Stimulated activated CD4-positive, alpha-beta T cell treated with anti-CD3 and anti-CD28 coated beads, Interleukin-12 subunit alpha, Interleukin-12 subunit beta, amount 100 ng/mL, for 4 hours (primary cell): Measurements from ENCODE around the gene TUBA1B.

Source experiments
- DNase-seq: peaks from one replicate; pipeline ENCODE4 v3.0.0-alpha.2; 2020

TUBA1B gene

DNA sequence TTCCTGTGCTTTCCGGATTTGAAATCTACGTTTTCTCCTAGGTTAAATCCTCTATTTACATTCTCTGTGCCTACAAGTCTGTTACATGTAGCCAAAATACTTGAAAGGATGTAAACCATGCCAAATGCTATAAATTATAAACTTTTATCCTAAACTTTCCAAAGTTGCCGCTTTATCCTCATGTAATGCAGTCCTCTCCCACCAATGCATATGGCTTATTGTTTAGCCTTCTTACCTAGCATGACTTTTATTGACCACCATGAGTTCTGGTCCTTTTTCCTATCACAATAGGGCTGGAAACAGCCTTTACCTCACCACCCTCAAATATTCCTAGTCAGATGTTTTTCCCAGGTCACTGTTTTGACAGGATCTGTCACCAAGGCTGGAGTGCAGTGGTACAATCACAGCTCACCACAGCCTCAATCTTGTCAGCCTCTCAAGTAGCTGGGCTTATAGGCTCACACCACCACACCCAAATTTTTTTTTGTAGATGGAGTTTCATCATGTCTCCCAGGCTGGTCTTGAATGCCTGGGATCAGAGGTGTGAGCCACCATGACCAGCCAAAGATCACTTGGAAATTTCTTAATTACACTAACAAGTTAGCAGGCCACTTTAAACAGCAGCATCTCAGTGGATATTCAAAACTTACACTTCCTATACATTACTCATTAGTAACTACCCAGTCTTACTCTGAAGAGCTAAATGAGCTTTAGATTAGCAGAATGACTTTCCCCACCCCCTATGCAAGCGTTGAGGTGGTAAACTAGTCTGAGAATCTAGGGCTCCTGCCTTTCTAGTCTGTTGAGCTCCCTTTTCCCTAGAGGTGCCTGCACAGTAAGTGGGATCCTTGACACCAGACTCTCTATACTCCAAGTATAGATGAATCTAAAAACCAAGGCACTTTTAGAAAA, 4.1 kb downstream of the TUBA1B start:
- DNase-seq: no peak

DNA sequence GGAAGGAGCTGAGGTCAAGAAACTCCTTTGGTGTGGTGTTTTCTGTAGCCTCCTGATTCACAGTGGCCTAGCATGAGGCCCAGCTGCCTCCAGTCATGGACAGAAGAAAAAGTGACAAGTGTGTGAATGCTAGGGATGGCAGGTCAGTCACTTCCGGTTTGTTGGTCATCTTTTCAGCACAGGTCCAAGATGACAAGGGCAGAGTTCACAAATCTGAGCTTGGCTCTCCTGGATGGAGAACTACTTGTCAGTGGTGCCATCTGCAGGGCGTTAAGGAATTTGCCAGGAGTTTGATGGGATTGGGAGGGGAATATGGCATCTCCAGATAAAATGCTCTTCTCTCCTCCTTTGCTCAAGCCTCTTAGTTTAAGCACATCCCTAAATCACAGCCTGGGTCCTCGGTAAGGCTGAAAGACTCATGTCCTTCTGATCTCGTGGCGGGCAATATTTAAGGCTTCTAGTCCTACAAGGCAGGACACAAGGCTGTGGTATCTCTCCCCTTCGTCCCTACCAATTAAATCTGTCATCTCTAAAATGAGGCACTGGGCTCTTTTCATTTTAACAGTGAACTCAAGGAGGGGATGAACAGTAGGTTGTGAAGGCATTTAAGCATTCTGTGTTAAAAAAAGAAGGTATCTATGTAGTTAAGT, 10.0 kb downstream of the TUBA1B start:
- DNase-seq: no peak

DNA sequence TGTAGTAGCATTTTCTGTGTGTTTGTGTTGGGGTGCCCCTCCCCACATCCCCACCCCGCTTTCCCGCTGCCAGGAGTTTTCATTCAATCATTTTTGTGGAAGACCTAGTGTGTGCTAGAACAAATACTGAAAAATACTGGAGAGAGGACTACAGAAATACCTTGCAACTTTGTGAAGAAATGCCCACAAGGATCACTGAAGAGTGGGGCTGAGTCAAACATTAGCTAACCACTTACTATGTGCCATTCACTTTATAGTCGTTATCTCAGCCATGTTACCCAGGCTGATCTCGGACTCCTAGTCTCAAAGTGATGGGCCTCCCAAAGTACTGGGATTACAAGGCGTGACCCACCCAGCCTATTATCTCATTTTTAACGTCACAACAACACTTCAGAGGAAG, 20.0 kb downstream of the TUBA1B start:
- no peak for DNase-seq

DNA sequence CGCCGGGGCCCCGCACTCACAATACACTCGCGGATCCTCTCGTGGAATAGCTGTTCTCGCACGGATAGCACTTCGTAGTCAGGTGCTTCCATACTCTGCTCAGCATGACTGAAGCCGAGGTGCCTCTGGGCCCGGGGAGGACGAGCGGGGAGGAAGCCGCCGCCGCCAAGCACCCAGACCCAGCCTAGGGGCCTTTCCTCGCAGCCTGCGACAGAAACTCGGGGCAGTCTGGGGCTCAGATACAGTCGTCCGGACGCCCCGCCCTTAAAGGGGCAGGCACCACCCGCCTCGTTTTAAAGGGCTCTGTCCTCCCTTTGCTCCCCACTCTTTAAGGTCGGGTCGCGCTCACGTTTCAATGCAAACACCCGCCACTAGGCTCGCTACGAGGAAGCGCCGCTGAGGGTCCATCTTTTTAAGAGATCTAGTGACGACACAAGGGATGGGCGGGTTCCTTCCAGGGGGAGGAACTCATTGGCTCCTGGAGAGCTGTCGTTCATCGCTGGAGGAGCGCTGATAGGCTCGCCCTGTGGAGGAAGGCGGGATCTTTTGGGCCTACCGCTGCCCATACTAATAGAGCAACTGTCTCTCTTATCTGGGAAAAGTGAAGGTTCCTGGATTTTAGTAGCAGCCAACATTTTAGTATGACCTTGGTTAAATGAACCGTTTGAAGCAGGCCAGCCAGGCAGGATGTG, 20.6 kb downstream of the TUBA1B start, which contains the start of gene LMBR1L:
TSS of gene LMBR1L (minus strand) at position 384 of the 692 bp plus-strand sequence. CDS start at position 92, 292 bp downstream.
- peak; percentile 88 for DNase-seq

DNA sequence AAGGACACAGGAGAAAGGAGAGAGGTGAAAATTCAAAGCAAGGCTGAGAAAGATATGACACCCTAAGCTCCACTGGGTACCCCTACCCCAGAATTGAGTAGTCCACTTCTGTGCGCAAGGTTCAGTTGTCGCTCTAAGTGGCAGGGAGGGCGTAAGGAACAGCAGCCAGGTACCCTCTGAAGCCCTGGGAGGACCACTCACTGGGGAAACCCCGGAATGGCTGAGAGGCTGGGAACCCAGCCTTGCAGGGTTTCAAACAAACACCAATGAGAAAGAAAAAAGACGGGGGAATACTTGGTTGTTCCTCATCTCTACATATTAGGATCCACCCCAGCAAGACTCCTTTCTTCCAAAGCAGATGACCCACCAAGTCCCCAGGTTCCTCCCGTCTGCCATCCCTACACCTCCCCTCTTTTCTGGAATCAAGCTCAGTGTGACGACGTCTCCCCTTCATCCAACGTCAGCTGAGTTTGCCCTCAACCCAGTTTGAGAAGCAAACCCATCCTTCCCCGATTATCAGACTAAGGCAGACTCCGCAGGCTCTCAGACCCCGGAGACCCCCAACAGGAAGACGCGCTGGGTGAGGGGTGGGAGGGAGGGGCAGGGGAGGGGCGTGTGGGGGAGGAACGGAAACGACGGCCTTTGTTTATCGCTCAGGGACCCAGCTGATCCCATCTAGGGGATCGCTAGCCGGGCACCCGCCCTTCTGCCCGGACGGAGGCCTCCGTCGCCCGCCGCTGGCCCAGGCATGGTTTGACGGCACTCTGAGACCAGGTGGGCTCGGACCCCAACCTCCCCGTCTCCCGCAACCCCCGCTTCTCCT, 21.3 kb downstream of the TUBA1B start:
- DNase-seq: no peak

DNA sequence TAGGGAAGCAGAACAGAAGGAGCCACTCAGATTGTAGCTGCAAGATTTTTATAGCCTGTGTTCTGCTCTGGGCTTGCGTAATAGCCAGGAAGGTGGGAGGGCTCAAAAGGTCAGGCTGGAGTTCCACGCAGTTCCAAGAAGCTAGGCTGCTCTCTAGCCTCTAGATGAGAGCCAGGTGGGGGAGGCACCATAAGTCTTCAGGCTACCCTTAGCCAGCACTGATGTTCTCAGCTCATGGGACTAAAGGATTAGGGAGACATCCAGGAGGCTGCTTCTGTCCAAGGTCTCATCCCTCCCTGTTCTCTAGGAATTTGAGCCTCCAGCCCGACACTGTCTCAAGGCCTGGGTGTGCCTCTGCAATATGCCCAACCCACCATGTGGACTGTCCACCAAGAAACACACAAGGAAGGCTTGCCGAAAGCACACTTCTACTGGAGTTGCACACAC, 22.2 kb downstream of the TUBA1B start:
- DNase-seq: no peak

DNA sequence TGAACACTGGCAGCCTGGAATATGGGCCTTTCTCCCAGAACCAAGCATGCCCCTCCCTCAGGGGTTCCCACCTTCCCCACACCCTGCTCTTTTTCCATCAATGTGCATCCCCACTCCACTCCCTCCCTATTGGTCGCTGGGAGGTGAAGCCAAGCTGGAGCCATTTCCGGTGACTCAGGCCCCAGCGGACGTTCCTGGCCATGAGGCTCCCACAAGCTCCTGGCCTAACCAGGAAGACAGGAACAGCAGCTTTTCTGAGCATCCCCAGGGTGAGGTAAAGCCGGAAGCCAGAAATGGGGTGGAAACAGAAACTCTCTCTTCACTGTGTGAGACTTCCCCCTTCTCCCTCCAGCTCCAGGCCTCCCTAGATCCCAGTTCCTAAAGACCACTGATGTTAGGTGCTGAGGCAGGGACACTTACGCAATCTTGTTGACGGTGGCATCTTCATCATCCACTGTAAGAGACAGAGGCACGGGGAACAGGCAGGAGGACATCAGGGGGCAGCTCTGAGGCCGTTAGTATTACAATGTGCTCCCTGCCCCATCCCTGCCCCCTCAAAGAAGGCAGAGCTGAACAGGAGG, 25.6 kb downstream of the TUBA1B start:
- no peak for DNase-seq

DNA sequence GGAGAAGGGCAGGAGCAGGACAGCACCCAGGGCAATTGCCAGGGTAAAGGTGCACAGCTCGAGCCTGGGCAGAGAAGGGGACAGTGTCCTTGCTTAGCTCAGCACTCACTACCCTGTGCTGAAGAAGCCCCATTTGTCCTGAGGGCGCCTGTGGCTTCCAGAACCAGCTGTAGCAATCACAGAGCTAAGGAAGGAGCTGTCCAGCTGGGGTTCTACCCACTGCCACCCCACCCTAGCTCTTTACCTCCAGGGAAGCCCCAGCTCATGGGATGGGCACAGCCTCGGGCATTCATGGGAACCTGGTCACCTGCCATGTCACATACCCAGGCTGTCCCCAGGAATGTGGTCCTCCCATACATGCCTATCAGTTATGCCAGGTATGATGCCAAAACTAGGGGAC, 26.4 kb downstream of the TUBA1B start:
- no peak for DNase-seq

DNA sequence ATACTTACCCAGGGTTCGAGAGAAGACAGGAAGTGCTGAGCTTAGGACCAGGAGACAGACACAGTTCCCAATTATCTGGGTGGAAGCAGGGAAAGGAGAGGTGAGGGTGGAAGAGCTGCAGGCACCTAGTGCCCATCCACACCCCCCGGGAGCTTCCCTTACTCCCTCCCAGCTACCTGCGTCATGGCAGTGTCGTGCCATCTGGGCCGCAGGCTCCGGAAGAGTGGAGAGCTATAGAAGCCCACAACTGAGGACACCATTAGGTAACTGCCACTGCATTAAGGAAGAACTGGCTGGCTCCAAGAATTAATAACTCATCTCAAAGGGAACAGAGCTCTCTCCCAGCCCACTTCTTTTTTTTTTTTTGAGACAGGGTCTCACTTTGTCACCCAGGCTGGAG, 30.8 kb downstream of the TUBA1B start:
- DNase-seq: no peak

DNA sequence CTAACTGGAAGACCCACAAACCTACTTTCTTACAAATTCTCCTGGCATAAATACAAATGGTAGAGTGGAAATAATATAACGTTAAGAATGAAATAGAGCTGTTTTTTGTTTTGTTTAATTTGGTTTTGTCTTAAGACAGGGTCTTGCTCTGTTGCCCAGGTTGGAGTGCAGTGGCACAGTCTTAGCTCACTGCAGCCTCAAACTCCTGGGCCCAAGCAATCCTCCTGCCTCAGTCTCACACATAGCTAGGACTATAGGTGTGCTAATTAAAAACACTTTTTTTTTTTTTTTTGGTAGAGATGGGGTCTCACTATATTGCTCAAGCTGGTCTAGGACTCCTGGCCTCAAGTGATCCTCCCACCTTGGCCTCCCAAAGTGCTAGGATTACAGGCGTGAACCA, 32.5 kb downstream of the TUBA1B start:
- no peak for DNase-seq

DNA sequence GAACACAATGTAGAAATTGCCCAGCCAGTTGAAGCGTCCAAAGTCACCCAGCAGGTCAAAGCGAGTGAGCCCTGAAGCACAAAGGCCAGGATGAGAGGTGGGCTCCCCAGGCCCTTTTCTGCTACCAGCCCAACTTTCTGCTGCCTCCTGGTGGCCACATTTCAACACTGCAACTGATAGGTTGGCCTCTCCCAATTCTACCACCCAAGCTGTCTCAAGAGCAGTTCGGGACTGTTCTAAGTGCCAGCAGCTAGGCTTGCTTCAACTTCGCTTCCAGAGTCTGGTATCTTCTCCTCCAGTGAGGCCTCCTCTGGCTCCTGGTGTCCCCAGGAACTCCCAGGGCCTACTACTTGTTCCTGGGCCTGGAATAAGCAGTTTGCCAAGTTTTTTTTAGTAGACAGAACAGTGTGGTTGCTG, 33.2 kb downstream of the TUBA1B start:
- peak; percentile 54 for DNase-seq

DNA sequence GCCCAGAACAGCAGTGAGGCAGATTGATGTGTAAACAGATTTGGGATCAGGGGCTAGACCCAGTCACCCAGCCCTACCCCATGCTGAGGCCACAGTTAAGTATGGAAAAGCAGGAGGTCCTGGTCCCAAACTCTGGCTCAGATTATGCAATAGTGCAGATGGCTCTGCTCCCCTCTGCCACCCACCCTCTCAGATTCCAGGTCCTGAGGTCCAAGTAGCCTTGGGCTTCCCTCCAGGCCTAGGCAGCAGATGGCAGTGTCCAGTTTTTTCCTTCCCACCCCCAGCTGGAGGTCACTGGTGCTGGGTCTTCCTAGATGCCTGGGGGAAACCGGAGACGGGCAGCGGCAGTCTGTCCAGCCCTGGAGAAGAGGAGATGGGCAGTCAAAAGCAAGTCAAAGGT, 33.8 kb downstream of the TUBA1B start:
- no peak for DNase-seq

DNA sequence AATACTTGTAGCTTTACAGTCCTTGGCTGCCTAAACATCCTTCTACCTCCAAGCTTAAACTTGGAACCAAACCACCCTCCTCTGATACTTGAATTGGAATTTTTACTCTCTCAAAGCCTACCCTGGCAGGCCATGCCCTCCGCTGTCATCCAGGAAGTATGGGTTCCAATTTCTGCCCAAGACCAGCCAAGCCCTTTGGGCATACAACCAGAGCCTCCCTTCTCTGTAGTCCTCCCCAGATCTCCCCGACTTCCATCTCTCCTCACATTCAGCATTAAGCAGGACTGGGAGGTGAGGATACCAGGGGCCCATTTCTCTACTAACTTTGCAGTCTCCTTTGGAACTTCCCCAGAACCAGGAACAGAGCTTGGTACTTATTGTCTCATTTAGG, 36.2 kb downstream of the TUBA1B start:
- no peak for DNase-seq

DNA sequence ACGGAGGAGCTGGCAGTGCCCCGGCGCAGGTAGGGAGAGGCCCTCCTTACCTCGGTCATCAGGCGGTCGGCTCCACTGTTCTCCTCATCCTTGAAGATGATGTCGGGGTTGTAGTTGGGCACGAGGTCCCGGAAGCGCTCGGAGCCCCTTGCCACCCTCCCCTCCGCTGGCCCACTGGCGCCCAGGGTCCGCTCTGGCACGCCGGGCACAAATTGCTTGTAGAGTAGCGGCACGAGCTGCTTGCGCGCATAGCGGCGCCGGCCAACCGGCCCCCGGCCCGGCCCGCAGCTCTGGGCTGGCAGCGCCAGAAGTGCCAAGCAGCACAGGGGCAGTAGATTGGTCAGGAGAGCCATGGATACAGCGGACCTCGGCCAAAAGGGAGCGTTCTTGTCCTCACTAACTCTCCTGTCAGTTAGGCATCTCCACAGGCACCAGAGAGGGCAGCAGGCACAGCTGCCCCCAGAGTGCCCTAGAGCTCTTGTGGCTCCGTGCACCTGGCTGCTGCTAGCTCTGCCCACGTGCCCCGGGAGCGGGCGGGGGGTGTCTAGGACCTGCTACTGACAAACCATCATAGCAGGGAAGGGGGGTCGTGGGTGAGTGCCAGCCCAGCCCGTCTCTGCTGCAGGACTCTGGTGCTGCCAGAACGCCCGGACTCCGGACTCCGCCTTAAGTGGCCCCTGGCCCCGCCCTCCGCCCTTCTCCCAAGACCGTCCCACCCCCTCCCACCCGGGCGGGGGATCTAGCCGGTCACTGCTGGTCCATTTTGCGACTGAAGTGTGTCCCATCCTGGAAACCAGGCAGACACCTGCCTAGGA, 36.8 kb downstream of the TUBA1B start, which contains the start of gene DHH:
TSS of gene DHH (minus strand) at position 642 of the 815 bp plus-strand sequence. CDS start at position 353, 289 bp downstream.
- DNase-seq: no peak

DNA sequence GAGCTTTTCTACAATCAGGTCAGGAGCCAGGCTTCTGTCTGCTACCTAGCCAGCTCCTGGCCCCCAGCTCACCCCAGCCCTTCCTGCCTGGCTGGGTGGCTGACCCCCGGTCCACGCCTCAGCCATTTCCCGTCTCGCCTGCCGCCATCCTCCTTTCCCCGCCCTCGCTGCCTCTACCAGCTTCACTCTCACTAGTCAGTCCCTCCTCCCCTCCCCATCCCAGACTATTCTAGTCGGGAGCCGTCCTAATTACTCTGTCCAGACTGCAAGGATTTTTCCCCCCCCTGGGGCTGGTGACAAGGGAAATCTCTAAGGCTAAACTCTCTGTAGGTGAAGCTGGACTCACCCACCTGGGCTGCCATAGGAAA, 37.4 kb downstream of the TUBA1B start:
- DNase-seq: no peak

DNA sequence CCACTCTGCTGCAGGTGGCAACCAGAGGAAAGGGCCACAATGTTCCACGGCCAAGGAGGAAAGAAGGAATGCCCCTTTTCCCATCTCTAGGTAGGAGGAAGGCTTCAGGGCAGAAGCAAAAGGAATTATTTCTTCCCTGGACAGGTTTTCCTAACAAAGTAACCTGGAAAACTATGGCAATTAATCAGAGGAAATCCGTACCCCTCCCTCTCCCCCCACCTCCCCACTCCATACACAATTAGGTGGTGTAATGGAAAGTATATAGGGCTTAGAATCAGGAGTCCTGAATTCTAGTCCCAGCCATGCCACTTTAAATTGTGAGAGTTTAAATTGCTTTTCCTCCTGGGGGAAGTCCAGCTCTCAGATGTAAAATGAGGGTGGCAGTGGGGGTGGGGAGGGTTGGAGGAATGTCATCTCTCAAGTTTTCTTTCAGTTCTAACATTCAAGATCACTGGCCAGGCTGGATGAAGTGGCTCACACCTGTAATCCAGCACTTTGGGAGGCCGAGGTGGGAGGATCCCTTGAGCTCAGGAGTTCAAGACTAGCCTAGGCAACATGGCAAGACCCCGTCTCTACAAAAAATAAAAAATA, 38.3 kb downstream of the TUBA1B start:
- no peak for DNase-seq

DNA sequence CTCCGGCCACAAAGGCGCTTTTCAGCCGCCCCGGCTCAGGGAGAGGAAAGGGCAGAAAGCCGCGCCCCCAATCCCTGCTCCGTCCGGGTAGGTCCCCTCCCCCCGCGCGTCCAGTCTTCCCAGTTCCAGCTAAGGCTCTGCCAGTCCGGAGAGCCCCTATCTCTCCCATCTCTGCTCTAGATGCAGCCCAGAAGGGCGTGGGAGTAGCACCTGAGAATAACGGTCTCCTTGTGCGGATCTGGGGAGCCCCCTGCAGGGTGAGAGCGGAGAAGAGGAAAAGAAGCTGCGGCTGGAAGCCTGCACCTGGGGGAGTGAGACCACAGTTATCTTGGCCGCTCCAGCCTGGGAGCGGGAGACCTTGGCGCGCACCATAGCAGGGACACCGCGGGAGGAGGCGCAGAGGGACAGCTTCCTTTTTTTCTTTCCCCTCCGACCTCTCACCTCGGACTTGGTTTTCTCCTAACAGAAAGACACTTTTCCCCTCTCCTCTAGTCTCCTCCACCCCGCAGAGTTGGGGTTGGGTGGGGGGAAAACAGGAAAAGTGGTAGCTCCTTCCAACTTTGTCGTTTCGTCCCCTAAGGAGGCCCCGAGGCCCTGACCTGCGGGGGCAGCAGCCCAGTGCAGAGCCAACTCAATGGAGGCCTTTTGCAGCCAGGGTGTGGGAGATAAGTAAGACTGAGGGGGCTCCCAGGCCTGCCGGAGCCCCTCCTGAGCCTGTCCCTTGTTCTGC, 38.9 kb downstream of the TUBA1B start:
- DNase-seq: peak; percentile 64

DNA sequence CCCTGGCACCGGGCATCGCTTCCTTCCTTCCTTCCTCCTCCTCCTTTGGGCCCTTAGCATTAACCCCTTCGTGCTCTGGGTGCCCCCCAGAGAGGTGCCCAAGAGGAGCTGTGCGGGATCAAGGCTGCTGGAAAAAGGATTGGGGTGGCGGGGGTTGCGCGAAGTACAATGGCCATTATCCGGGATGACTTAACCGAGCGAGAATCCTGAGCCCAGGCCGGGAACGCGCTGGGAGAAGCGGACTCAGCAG, 39.4 kb downstream of the TUBA1B start:
- no peak for DNase-seq

DNA sequence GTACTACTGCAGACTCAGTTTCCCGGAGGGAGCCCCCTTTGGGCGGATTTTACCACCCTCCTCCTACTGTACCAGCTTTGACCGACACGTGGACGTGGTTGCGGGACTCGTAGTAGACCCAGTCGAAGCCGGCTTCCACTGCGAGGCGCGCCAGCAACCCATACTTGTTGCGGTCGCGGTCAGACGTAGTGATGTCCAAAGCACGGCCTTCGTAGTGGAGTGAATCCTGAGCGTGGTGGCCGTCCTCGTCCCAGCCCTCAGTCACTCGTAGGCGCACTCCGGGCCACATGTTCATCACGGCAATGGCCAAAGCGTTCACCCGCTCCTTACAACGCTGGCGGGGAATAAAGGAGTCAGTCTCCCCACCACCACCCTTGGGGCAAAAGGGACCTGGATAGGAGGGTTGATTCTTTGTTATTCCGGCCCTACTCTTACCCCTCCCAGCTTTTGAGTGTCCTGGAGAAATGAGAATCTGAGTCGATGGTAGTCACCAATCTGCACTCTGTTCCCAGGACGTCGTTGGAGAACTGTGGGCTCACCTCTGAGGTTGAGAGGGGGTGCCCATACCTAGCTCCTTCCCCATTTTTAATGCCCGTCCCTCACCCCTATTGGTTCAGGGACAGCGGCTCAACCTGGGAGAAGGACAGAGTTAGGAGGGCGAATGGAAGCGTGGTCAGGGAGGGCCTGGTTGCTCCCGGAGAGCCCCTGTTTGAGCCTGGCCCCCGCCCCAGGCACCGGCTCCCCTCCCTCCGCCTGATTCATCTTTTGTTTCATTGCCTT, 39.9 kb downstream of the TUBA1B start:
- DNase-seq: no peak
